NCI-H2029 treated with DMSO at 0.1 percent for 48 hours (cell line): ENCODE results near the gene ASAH2B.
"Not testable (repeated sequence)": the region's sequence is repeated elsewhere in the genome, so short reads cannot be mapped to it uniquely, and the experiment has no call there.

Source experiments
- DNase-seq: peaks from one replicate; lab custom pipeline; 2025; lab: John Stamatoyannopoulos, UW

ASAH2B gene

GRCh38 chr10:50739618-50740292, at the start of gene ASAH2B:
Gene ASAH2B (plus strand): TSS chr10:50739936. CDS start chr10:50745131, 5,195 bp downstream.
- peak; percentile 22 for DNase-seq

- not testable (repeated sequence) for DNase-seq
Measured at GRCh38 chr10:50697819-50698218, 41.9 kb upstream of the ASAH2B start.

GRCh38 chr10:50701947-50702346, 37.8 kb upstream of the ASAH2B start:
- DNase-seq, result not testable (repeated sequence)

GRCh38 chr10:50702997-50703396, 36.7 kb upstream of the ASAH2B start:
- not testable (repeated sequence) for DNase-seq

GRCh38 chr10:50704436-50705079, 35.2 kb upstream of the ASAH2B start:
- DNase-seq, result not testable (repeated sequence)

GRCh38 chr10:50706006-50706405, 33.7 kb upstream of the ASAH2B start:
- not testable (repeated sequence) for DNase-seq

- not testable (repeated sequence) for DNase-seq
Measured at GRCh38 chr10:50710241-50710640, 29.5 kb upstream of the ASAH2B start.

GRCh38 chr10:50723812-50724211, 15.9 kb upstream of the ASAH2B start:
- DNase-seq, result not testable (repeated sequence)

GRCh38 chr10:50728112-50728511, 11.6 kb upstream of the ASAH2B start:
- DNase-seq, result not testable (repeated sequence)

- not testable (repeated sequence) for DNase-seq
Measured at GRCh38 chr10:50738987-50739617, 634 bp upstream of the ASAH2B start.

GRCh38 chr10:50740293-50740648, 535 bp downstream of the ASAH2B start:
- DNase-seq, result peak; percentile 0

GRCh38 chr10:50742820-50743219, 3.1 kb downstream of the ASAH2B start:
- not testable (repeated sequence) for DNase-seq

- DNase-seq, result not testable (repeated sequence)
Measured at GRCh38 chr10:50766774-50767513, 27.2 kb downstream of the ASAH2B start.

GRCh38 chr10:50772042-50772441, 32.3 kb downstream of the ASAH2B start:
- not testable (repeated sequence) for DNase-seq

GRCh38 chr10:50774868-50775267, 35.1 kb downstream of the ASAH2B start:
- not testable (repeated sequence) for DNase-seq

- not testable (repeated sequence) for DNase-seq
Measured at GRCh38 chr10:50780036-50780435, 40.3 kb downstream of the ASAH2B start.

GRCh38 chr10:50782017-50782416, 42.3 kb downstream of the ASAH2B start:
- not testable (repeated sequence) for DNase-seq

- not testable (repeated sequence) for DNase-seq
Measured at GRCh38 chr10:50787962-50788361, 48.2 kb downstream of the ASAH2B start.

GRCh38 chr10:50788951-50789945, 49.5 kb downstream of the ASAH2B start:
- no peak for DNase-seq

GRCh38 chr10:50794490-50794889, 54.8 kb downstream of the ASAH2B start:
- no peak for DNase-seq

- DNase-seq, result no peak
Measured at GRCh38 chr10:50796693-50797092, 57.0 kb downstream of the ASAH2B start.
